ENCODE data around the gene BPIFB4.
"Not testable (repeated sequence)": the region's sequence is repeated elsewhere in the genome, so short reads cannot be mapped to it uniquely, and the experiment has no call there.

The BPIFB4 gene

DNA sequence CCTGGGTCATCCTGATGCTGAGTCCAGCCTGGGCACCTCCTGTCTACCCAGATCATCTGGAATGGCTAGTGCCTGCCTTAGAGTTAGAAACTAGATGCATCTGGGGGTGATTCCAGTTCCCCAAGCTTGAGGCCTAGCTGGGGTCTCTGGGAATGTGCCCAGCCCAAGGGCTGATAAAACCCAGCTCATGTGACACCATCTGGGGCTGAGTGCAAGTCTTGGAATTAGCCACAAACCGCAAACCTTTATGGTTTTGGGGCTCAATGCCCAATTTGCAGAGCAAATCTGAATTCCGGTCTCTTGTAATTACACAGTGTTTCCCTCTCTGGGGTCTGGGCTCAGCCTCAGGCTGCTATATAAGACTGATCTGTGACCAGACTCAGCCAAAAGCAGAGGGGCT, at the start of gene BPIFB4:
Gene BPIFB4 (plus strand): TSS at position 385 of the 400 bp plus-strand sequence. CDS start 1,884 bp downstream, outside the sequence.
- DNase-seq (ENCODE audit: low spot score): no peak

DNA sequence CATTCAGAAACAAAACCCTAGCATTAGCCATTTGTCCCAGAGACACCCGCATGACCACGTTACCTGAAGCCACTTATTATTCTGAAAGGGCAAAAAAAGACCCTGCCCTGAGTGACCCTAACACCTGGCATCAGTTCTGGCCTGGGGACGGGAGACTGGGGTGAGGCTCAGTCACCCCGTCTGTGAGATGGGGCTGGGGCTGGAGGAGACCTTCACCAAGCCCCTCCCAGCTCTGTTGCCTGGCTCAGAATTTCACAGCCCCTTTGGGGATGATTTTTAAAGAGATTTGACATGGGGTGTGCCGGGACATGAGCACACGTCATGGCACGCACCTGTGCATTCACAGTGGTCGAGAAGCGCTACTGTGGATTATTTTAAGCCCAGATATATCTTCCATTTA, 49.4 kb upstream of the BPIFB4 start:
- no peak for DNase-seq (ENCODE audit: low spot score)

GRCh38 chr20:33030569-33030968, 48.9 kb upstream of the BPIFB4 start:
- DNase-seq (ENCODE audit: low spot score): no peak

- DNase-seq (ENCODE audit: low spot score): no peak
Observed at GRCh38 chr20:33031531-33031930, 47.9 kb upstream of the BPIFB4 start, which contains the start of gene BPIFB6. Gene BPIFB6, plus strand, starts transcription at chr20:33031648. Its CDS starts 0 bp downstream, at chr20:33031648.

DNA sequence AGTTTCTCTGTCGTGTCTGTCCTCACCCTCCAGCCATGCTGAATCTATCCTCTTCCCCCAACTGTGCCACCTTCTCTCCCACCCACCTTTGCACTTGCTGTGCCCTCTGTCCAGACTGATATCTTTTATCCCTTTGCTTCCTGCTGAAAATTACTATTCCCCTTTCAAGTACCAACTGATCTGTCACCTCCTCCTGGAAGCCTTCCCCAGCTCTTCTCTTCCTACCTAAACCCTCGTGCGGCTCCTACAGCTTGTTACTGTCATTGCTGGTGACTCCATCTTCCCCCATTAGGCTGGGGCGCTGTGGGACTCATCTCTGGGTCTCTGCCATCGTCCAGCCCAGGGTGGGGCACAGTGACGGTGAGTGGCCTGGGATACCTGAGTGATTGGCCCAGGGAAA, 46.9 kb upstream of the BPIFB4 start:
- DNase-seq (ENCODE audit: low spot score): no peak

GRCh38 chr20:33033381-33033780, 46.1 kb upstream of the BPIFB4 start:
- no peak for DNase-seq (ENCODE audit: low spot score)

DNA sequence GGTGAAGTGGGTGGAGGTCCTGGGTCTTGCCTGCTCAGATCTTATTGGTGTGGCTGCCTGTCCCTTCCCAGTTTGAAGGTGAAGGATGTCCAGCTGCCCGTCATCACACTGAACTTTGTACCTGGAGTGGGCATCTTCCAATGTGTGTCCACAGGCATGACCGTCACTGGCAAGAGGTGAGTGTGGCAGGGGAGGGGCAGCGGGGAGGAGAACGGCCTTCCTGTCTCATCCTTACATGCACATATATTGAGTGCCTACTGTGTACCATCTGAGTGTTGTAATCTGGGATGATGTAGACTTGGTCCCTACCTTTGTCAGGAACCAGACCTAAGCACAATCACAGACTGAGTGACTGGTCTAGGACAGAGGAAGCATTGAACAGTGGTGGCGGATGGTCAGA, 45.3 kb upstream of the BPIFB4 start:
- DNase-seq (ENCODE audit: low spot score): no peak

GRCh38 chr20:33034901-33035492, 44.4 kb upstream of the BPIFB4 start:
- DNase-seq (ENCODE audit: low spot score): no peak

DNA sequence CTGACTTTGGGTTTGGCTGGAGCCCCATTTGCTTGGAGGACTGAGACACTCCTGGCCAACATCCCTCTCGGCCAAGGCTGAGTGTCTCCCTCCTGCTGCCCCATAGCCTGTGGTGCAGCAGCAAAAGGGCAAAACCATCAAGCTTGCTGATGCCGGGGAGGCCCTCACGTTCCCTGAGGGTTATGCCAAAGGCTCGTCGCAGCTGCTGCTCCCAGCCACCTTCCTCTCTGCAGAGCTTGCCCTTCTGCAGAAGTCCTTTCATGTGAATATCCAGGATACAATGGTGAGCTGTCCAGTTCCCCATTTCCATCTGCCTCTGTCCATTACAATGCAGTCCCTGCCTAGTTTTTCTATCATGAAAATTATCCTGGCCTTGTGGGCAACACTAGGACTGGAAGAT, 42.0 kb upstream of the BPIFB4 start:
- DNase-seq (ENCODE audit: low spot score): no peak

- no peak for DNase-seq (ENCODE audit: low spot score)
Observed at GRCh38 chr20:33038243-33038642, 41.2 kb upstream of the BPIFB4 start.

- DNase-seq (ENCODE audit: low spot score): no peak
Observed at GRCh38 chr20:33042430-33042829, 37.0 kb upstream of the BPIFB4 start.

DNA sequence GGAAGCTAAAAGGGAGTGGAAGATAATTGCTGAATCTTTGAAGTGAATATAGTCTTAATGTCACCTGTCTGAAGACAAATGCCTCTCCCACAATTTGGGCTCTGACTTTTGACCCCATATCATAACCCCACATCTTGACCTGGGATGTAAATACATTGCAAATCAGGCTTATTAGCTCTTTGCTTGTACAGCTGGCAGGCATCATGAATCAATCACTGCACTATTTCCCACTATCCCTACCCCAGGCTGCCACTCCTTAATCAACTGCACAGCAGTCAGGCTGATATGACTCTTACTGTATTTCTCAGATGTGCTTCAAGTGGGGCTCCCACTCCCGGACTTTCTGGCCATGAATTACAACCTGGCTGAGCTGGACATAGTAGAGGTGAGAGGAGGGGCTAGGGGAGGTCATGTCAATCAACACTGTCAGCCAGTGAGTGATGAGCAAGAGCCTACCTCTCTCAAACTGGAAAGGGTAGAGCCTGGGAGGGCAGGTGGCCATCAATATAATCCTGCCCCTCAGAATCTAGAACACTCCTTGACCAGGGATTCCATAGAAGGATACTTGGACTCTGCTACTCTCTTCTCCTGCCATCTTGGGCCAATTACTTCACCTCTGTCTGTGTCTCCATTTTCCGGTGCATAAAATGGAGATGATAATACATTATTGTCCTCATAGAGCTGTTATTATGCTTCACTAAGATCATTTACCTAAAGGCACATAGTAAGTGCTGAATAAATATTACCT, 36.3 kb upstream of the BPIFB4 start:
- no peak for DNase-seq (ENCODE audit: low spot score)

DNA sequence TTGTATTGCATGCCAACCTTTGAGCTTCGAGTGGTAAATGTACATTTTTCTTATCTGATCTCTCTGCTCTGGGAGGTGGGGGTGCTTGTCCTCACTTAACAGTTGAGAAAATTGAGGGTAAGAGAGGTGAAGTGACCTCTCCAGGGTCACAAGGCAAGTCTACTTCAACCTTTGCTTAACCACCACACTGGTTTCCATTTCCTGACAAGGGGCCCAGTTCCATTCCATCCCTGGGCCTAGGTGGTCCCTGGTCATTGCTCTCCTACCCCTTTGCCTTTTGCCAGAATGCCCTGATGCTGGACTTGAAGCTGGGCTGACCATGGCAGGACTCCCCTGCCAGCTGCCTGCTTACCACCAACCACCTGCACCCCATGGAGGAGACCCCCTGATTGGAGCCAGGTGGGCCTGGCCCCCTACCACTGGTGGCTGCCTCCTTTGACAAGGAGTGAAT, 35.7 kb upstream of the BPIFB4 start:
- no peak for DNase-seq (ENCODE audit: low spot score)

GRCh38 chr20:33045129-33045721, 34.2 kb upstream of the BPIFB4 start:
- DNase-seq (ENCODE audit: low spot score): not testable (repeated sequence)

- no peak for DNase-seq (ENCODE audit: low spot score)
Observed at GRCh38 chr20:33046412-33046811, 33.0 kb upstream of the BPIFB4 start.

DNA sequence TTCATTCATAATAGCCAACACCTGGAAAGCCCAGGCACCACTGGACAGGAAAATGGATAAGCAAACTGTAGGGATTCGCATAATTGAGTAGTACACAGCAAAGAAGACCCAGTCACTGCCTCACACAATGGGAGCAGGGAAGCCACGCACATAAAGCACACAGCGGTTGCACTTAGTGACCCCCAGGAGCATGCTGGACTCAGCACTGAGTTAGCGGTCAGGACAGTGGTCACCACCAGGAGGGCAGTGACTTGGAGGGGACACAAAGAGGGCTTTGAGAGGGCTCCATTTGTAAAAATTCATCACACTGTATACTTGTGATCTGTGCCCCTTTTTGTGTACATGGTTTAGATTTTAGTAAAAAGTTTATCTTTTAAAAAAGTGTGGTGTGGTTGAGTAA, 28.1 kb upstream of the BPIFB4 start:
- no peak for DNase-seq (ENCODE audit: low spot score)

DNA sequence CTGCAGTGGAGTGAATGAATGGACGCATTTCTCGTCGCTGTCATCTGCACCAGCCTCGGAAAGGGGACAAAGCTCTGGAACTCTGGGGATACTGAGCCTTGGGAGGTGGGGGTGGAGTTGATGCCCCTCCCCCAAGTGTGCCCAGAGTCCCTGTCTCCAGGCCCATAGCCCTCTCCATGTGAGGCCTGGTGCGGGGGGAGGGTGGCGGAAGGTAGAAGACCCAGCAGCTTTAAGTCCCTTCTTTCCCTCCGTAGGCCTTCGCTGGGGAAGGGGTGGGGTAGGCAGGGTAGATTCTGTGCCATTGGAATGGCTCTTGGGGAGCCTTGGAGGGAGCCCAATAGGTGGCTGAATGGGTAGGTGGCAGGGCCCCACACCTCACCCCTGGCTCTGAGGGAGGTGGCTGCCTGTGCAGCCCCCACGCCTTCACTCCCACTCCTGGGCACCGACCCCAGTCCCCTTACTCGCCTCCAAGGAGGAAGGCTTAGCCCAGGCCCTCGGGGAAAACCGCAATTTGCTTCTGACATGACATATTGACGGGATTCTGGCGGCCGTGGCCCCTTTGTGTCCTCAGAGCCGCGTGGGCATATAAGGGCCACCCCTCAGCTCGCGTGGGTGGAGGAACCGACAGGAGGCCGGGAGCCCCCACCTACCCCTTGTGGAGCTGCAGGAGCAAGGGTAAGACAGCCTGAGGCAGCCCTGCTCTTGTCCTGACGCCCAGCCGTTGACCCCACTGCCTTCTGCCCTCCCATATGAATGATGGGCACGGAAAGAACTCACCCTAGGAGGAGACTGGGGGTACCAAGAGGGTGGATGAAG, 25.9 kb upstream of the BPIFB4 start, which contains the start of gene BPIFB3:
Gene BPIFB3 (plus strand): TSS at position 613 of the 816 bp plus-strand sequence. CDS start 1,533 bp downstream, outside the sequence.
- DNase-seq (ENCODE audit: low spot score): no peak

- DNase-seq (ENCODE audit: low spot score): no peak
Observed at GRCh38 chr20:33054381-33054780, 25.1 kb upstream of the BPIFB4 start.

- no peak for DNase-seq (ENCODE audit: low spot score)
Observed at GRCh38 chr20:33054791-33055190, 24.7 kb upstream of the BPIFB4 start.

DNA sequence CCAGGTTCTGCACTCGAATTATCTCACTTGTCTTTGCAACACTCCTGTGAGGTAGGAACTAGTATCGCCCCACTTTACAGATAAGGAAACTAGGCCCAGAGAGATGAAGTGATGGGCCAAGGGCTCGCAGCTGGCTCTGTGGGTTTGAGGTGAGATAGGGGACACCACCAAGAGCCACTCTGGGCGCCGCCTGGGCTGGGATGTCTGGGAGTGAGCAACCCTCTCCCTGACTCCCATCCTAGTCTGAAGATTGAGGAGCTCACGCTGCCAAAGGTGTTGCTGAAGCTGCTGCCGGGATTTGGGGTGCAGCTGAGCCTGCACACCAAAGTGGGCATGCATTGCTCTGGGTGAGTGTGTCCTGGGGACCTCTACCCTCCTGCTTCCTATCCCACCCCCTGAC, 20.3 kb upstream of the BPIFB4 start:
- DNase-seq (ENCODE audit: low spot score): no peak

DNA sequence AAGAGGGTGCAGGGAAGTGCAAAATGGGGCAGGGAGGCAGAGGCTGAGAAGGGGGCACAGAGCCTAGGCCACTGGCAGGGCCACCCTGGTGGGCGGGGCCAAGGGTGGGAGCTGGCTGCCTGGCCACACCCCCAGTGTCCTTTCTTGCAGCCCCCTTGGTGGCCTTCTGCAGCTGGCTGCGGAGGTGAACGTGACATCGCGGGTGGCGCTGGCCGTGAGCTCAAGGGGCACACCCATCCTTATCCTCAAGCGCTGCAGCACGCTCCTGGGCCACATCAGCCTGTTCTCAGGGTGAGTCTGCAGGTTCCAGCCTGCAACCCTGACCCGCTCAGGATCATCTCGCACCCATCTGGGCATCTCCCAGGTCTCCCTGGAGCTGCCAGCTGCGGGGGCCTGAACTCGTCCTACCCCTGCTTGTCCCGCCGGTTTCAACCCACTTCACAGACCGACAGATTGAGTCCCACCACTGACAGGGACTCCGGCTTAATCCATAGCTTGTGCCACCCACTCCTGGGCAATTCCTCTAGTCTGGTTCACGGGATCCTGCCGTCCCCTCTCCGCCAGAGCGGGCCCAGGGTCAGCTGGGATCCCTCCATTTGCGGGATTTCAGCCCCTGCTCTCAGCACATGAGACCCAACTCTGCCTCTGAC, 19.6 kb upstream of the BPIFB4 start:
- no peak for DNase-seq (ENCODE audit: low spot score)

- DNase-seq (ENCODE audit: low spot score): no peak
Observed at GRCh38 chr20:33061658-33062028, 17.8 kb upstream of the BPIFB4 start.
